ENCODE measurements around the gene ANKRD16.

ANKRD16 gene

GRCh38 chr10:5892007-5892406 lies 2.3 kb upstream of the ANKRD16 start:
- no peak for ATAC-seq
- no peak for TF ChIP-seq PATZ1 (CRISPR knock-in tag; IDR thresholded peaks at IDR 0.05; ENCODE audit: borderline replicate concordance)
- TF ChIP-seq POU6F1 (CRISPR knock-in tag; IDR thresholded peaks at IDR 0.05; ENCODE audit: borderline replicate concordance, low read depth): no peak

- ATAC-seq: no peak
Observed at GRCh38 chr10:5891009-5891408, 1.3 kb upstream of the ANKRD16 start.

GRCh38 chr10:5890452-5890915 lies 791 bp upstream of the ANKRD16 start:
- ATAC-seq: no peak
- no peak for TF ChIP-seq OSR1 (CRISPR knock-in tag; IDR thresholded peaks at IDR 0.05)
- no peak for TF ChIP-seq ARNTL (CRISPR knock-in tag; IDR thresholded peaks at IDR 0.05; ENCODE audit: borderline replicate concordance, low read depth)
- no peak for TF ChIP-seq ZFP3 (CRISPR knock-in tag; IDR thresholded peaks at IDR 0.05)
- TF ChIP-seq CSRNP3 (CRISPR knock-in tag; IDR thresholded peaks at IDR 0.05): no peak
- no peak for TF ChIP-seq PPARA (CRISPR knock-in tag; IDR thresholded peaks at IDR 0.05; ENCODE audit: borderline replicate concordance)
- TF ChIP-seq RARB (CRISPR knock-in tag; IDR thresholded peaks at IDR 0.05): no peak
- TF ChIP-seq ESRRG (CRISPR knock-in tag; IDR thresholded peaks at IDR 0.05): no peak
- TF ChIP-seq ZNF8 (CRISPR knock-in tag; IDR thresholded peaks at IDR 0.05): no peak
- TF ChIP-seq TCF4 (CRISPR knock-in tag; IDR thresholded peaks at IDR 0.05; ENCODE audit: borderline replicate concordance): no peak
- TF ChIP-seq CSDC2 (CRISPR knock-in tag; IDR thresholded peaks at IDR 0.05): no peak
- TF ChIP-seq ISL1 (CRISPR knock-in tag; IDR thresholded peaks at IDR 0.05): no peak
- no peak for TF ChIP-seq GLIS3 (CRISPR knock-in tag; IDR thresholded peaks at IDR 0.05)
- no peak for TF ChIP-seq PATZ1 (CRISPR knock-in tag; IDR thresholded peaks at IDR 0.05; ENCODE audit: borderline replicate concordance)
- no peak for TF ChIP-seq POU6F1 (CRISPR knock-in tag; IDR thresholded peaks at IDR 0.05; ENCODE audit: borderline replicate concordance, low read depth)
- no peak for TF ChIP-seq SNAI2 (CRISPR knock-in tag; IDR thresholded peaks at IDR 0.05)
- TF ChIP-seq ZC3H10 (CRISPR knock-in tag; IDR thresholded peaks at IDR 0.05): no peak
- no peak for TF ChIP-seq ZFP30 (CRISPR knock-in tag; IDR thresholded peaks at IDR 0.05)
- TF ChIP-seq CREB5 (CRISPR knock-in tag; IDR thresholded peaks at IDR 0.05; ENCODE audit: low read depth): no peak

More at GRCh38 chr10:5891009-5891408, 1.3 kb upstream of the ANKRD16 start:
- no peak for TF ChIP-seq GLIS3 (CRISPR knock-in tag; IDR thresholded peaks at IDR 0.05)

Measured in SK-N-SH treated with all-trans-retinoic acid at 6 μM for 48 hours (cell line).